ENCODE measurements around the gene LAMA5. TPM values are rescaled to one million over a fixed set of nuclear protein-coding genes. Genes with fewer than 3 reads are reported as not detected.

The LAMA5 gene
- total RNA-seq, 1 donor from 2014 or later, result 34.5 TPM

DNA sequence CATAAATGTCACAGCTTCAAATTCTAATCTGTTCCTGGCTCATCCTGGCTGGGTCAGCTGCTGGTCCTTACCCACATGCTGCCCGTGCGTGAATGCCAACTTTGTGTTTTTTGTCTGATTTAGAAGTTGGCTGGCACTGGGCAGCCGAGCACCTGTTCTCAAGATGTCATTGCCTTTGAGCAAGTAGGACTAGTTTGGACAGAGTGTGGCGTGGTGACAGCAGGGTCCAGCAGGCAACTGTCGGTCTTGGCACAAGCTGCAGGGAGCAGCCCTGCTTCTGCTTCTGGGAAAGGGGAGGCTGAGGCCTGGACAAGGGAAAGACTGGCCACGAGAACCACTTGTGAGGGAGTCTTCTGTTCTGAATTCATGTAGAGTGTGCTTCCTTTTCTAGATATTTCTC lies 90.7 kb downstream of the LAMA5 start:
- Mint-ChIP-seq H3K4me3 (ENCODE audit: unreplicated experiment) (no peak overlapping the region), H3K4me1 (ENCODE audit: unreplicated experiment) (no peaks in the 10 kb centered on the region), H3K27me3 (ENCODE audit: unreplicated experiment) (peaks cover 13% of the 10 kb centered on the region), H3K9me3 (ENCODE audit: unreplicated experiment) (no peaks in the 10 kb centered on the region), H3K36me3 (ENCODE audit: low read depth, unreplicated experiment) (peaks cover 56% of the 10 kb centered on the region), H3K27ac (ENCODE audit: unreplicated experiment) (no peak overlapping the region)
- TF ChIP-seq, protein P1, sequence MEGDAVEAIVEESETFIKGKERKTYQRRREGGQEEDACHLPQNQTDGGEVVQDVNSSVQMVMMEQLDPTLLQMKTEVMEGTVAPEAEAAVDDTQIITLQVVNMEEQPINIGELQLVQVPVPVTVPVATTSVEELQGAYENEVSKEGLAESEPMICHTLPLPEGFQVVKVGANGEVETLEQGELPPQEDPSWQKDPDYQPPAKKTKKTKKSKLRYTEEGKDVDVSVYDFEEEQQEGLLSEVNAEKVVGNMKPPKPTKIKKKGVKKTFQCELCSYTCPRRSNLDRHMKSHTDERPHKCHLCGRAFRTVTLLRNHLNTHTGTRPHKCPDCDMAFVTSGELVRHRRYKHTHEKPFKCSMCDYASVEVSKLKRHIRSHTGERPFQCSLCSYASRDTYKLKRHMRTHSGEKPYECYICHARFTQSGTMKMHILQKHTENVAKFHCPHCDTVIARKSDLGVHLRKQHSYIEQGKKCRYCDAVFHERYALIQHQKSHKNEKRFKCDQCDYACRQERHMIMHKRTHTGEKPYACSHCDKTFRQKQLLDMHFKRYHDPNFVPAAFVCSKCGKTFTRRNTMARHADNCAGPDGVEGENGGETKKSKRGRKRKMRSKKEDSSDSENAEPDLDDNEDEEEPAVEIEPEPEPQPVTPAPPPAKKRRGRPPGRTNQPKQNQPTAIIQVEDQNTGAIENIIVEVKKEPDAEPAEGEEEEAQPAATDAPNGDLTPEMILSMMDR (IDR thresholded peaks at IDR 0.05; ENCODE audit: unreplicated experiment), result no peak
- DNase-seq (ENCODE audit: low spot score), result no peak

DNA sequence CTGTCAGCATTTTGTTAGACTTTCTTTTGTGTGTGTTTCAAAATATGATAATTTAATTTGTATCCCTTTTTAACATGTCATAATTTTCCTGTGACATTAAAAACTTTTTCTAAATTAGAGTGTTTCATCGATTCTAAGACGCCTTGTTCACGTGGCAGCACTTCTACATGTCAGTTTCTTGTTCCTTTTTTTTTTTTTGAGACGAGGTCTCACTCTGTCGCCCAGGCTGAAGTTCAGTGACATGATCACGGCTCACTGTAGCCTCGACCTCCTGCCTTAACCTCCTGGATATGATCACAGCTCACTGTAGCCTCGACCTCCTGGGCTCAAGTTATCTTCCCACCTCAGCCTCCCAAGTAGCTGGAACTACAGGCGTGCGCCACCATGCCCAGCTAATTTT lies 91.9 kb downstream of the LAMA5 start:
- TF ChIP-seq, protein P1 (IDR thresholded peaks at IDR 0.05; ENCODE audit: unreplicated experiment), result no peak
- Mint-ChIP-seq H3K9me3 (ENCODE audit: unreplicated experiment) (no peaks in the 10 kb centered on the region), H3K36me3 (ENCODE audit: low read depth, unreplicated experiment) (peaks cover 49% of the 10 kb centered on the region), H3K27me3 (ENCODE audit: unreplicated experiment) (peaks cover 13% of the 10 kb centered on the region), H3K27ac (ENCODE audit: unreplicated experiment) (no peak overlapping the region), H3K4me3 (ENCODE audit: unreplicated experiment) (no peak overlapping the region), H3K4me1 (ENCODE audit: unreplicated experiment) (no peaks in the 10 kb centered on the region)
- DNase-seq (ENCODE audit: low spot score), result no peak

DNA sequence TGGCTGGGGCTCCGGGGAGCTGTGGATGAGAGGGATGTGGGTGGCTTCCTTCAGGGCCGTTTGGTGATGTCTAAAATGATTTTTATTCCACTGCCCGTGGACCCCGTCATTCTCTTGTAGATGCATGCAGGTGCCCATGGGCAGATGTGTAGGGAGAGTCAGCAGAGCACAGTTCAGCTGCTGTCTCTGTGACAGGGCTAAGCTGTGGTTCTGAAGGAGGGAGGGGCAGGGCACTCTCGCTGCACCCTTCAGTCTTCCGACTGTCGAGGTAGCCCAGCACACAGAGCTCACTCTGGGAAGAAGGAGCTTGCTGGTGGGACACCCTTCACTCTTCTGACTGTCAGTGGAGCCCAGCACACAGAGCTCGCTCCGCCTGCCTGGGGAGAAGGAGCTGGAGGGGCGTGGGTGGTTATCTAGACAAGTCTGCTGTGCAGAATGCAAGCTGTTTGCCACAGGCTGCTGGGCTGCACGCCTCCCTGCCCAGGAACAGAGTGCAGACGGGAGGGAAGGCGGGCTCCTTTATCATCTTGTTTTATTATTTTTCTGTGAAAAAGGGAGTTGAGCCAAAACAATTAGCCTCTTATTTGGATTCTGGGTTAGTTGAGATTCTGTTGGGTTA lies 92.7 kb downstream of the LAMA5 start:
- H3K4me1 Mint-ChIP-seq (ENCODE audit: unreplicated experiment), result peaks cover 3% of the 10 kb centered on the region
- no peak for DNase-seq (ENCODE audit: low spot score)
- H3K4me3 Mint-ChIP-seq (ENCODE audit: unreplicated experiment), result peak overlapping the region; percentile 9
- H3K27me3 Mint-ChIP-seq (ENCODE audit: unreplicated experiment), result peaks cover 13% of the 10 kb centered on the region
- TF ChIP-seq, protein P1 (IDR thresholded peaks at IDR 0.05; ENCODE audit: unreplicated experiment), result no peak
- H3K9me3 Mint-ChIP-seq (ENCODE audit: unreplicated experiment), result no peaks in the 10 kb centered on the region
- peaks cover 47% of the 10 kb centered on the region for H3K36me3 Mint-ChIP-seq (ENCODE audit: low read depth, unreplicated experiment)
- no peak overlapping the region for H3K27ac Mint-ChIP-seq (ENCODE audit: unreplicated experiment)

DNA sequence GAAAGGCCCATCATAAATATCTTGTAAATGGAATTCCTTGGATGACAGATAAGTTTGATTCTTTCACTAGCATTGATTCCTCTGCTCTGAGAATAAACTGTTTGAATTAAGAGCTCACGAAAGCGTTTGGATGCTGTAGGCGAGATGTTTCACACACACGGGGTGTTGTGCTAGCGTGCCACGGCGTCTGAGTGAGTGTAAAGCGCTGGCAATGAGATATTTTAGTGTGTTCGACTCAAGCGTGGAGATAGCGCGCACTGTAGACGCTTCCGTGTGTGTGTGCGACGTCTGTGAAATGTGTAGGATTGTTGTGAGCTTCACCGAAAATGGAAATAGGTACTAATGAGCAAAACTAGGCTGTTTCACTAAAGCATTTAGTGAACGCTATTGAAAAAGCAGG lies 93.7 kb downstream of the LAMA5 start:
- Mint-ChIP-seq H3K27ac (ENCODE audit: unreplicated experiment) (peak overlapping the region; percentile 42), H3K36me3 (ENCODE audit: low read depth, unreplicated experiment) (peaks cover 40% of the 10 kb centered on the region)

DNA sequence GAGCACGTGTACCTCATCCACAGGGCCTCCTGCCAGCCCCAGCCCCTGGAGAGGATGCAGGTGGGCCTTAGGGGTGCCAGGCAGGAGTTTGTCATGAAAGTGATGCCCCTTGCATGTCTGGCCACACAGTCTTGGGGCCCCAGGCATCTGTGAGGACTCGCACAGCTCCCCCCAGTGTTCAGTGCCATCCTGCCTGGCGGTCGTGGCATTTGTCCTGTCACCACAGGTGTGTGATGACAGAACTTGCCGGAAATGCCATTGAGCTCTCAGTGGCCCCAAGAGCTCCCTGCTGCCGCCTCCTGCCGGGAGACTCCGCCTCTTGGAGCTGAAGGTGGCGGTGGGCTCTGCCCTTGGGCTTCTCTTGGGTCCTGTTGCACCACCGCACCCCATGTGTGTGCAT lies 94.9 kb downstream of the LAMA5 start:
- DNase-seq (ENCODE audit: low spot score), result no peak
- Mint-ChIP-seq H3K4me1 (ENCODE audit: unreplicated experiment) (peaks cover 4% of the 10 kb centered on the region), H3K9me3 (ENCODE audit: unreplicated experiment) (no peaks in the 10 kb centered on the region), H3K27ac (ENCODE audit: unreplicated experiment) (no peak overlapping the region), H3K4me3 (ENCODE audit: unreplicated experiment) (no peak overlapping the region), H3K36me3 (ENCODE audit: low read depth, unreplicated experiment) (peaks cover 35% of the 10 kb centered on the region), H3K27me3 (ENCODE audit: unreplicated experiment) (peaks cover 15% of the 10 kb centered on the region)
- TF ChIP-seq, protein P1 (IDR thresholded peaks at IDR 0.05; ENCODE audit: unreplicated experiment), result no peak

More for the DNA sequence above, 93.7 kb downstream of the LAMA5 start:
- Mint-ChIP-seq H3K4me3 (ENCODE audit: unreplicated experiment) (peak overlapping the region; percentile 79), H3K4me1 (ENCODE audit: unreplicated experiment) (peaks cover 4% of the 10 kb centered on the region), H3K27me3 (ENCODE audit: unreplicated experiment) (peaks cover 15% of the 10 kb centered on the region), H3K9me3 (ENCODE audit: unreplicated experiment) (no peaks in the 10 kb centered on the region)
- no peak for DNase-seq (ENCODE audit: low spot score)
- TF ChIP-seq, protein P1 (IDR thresholded peaks at IDR 0.05; ENCODE audit: unreplicated experiment), result no peak
